ENCODE results near the gene CACNG8. TPM values are rescaled to one million over a fixed set of nuclear protein-coding genes. Genes with fewer than 3 reads are reported as not detected.

CACNG8 gene
- total RNA-seq, 2 donors from 2014 or later, result not detected

GRCh38 chr19:53936029-53936428, 26.7 kb upstream of the CACNG8 start:
- Histone ChIP-seq H3K27ac (no peak overlapping the region), H3K36me3 (no peaks in the 10 kb centered on the region), H3K4me1 (ENCODE audit: control insufficient read depth in 1 of 2, low read depth in 2 of 2) (no peaks in the 10 kb centered on the region), H3K27me3 (replicated peaks; ENCODE audit: insufficient read depth) (no peaks in the 10 kb centered on the region), H3K4me3 (no peak overlapping the region), H3K9me3 (no peaks in the 10 kb centered on the region)
- DNase-seq (ENCODE audit: low spot score) (no peak), ATAC-seq (ENCODE audit: insufficient number of reproducible peaks, low FRiP score, low read depth) (no peak)
- no peak for TF ChIP-seq CTCF (IDR thresholded peaks at IDR 0.05)

- no peak for TF ChIP-seq CTCF (IDR thresholded peaks at IDR 0.05)
- H3K9me3 ChIP-seq, result no peaks in the 10 kb centered on the region
- ATAC-seq (ENCODE audit: insufficient number of reproducible peaks, low FRiP score, low read depth), result no peak
- no peak overlapping the region for H3K4me3 ChIP-seq
- no peak for DNase-seq (ENCODE audit: low spot score)
- no peaks in the 10 kb centered on the region for H3K27me3 ChIP-seq (replicated peaks; ENCODE audit: insufficient read depth)
- no peaks in the 10 kb centered on the region for H3K4me1 ChIP-seq (ENCODE audit: control insufficient read depth in 1 of 2, low read depth in 2 of 2)
- no peak overlapping the region for H3K27ac ChIP-seq
- no peaks in the 10 kb centered on the region for H3K36me3 ChIP-seq
Observed at GRCh38 chr19:53942001-53942786, 20.5 kb upstream of the CACNG8 start.

GRCh38 chr19:53944416-53944815, 18.3 kb upstream of the CACNG8 start:
- no peak overlapping the region for H3K4me3 ChIP-seq
- H3K27ac ChIP-seq, result no peak overlapping the region
- H3K4me1 ChIP-seq (ENCODE audit: control insufficient read depth in 1 of 2, low read depth in 2 of 2), result no peaks in the 10 kb centered on the region
- TF ChIP-seq CTCF (IDR thresholded peaks at IDR 0.05), result no peak
- H3K9me3 ChIP-seq, result no peaks in the 10 kb centered on the region
- no peak for DNase-seq (ENCODE audit: low spot score)
- ATAC-seq (ENCODE audit: insufficient number of reproducible peaks, low FRiP score, low read depth), result no peak
- no peaks in the 10 kb centered on the region for H3K27me3 ChIP-seq (replicated peaks; ENCODE audit: insufficient read depth)
- no peaks in the 10 kb centered on the region for H3K36me3 ChIP-seq

GRCh38 chr19:53944933-53945332, 17.8 kb upstream of the CACNG8 start:
- TF ChIP-seq CTCF (IDR thresholded peaks at IDR 0.05), result no peak
- Histone ChIP-seq H3K4me1 (ENCODE audit: control insufficient read depth in 1 of 2, low read depth in 2 of 2) (no peaks in the 10 kb centered on the region), H3K9me3 (no peaks in the 10 kb centered on the region), H3K36me3 (no peaks in the 10 kb centered on the region), H3K27me3 (replicated peaks; ENCODE audit: insufficient read depth) (no peaks in the 10 kb centered on the region), H3K4me3 (no peak overlapping the region), H3K27ac (no peak overlapping the region)
- DNase-seq (ENCODE audit: low spot score), result no peak
- no peak for ATAC-seq (ENCODE audit: insufficient number of reproducible peaks, low FRiP score, low read depth)

GRCh38 chr19:53945441-53945840, 17.3 kb upstream of the CACNG8 start:
- no peak for ATAC-seq (ENCODE audit: insufficient number of reproducible peaks, low FRiP score, low read depth)
- Histone ChIP-seq H3K9me3 (no peaks in the 10 kb centered on the region), H3K4me3 (no peak overlapping the region), H3K27me3 (replicated peaks; ENCODE audit: insufficient read depth) (no peaks in the 10 kb centered on the region), H3K27ac (no peak overlapping the region), H3K4me1 (ENCODE audit: control insufficient read depth in 1 of 2, low read depth in 2 of 2) (no peaks in the 10 kb centered on the region), H3K36me3 (no peaks in the 10 kb centered on the region)
- no peak for DNase-seq (ENCODE audit: low spot score)
- TF ChIP-seq CTCF (IDR thresholded peaks at IDR 0.05), result no peak

Data from thoracic aorta (tissue), 2 donors.